Trophoblast cell (in vitro differentiated cells and primary cell): ENCODE data around the gene ZNF687.

Experiments
- DNase-seq, 2 donors: peaks; one replicate each; pipeline ENCODE4 v3.0.0-alpha.2; 2016
- H2AFZ ChIP-seq: 2 replicates; pipeline ENCODE4 v1.6.1; 2013; ENCODE audit warnings: low read length, moderate library complexity, mild to moderate bottlenecking; ENCODE audit not compliant: insufficient read depth, poor library complexity
- H2AK5ac ChIP-seq: 2 replicates; pipeline ENCODE4 v1.6.1; 2013; ENCODE audit warnings: mild to moderate bottlenecking, low read length
- H2BK120ac ChIP-seq: 2 replicates; pipeline ENCODE4 v1.6.1; 2013; ENCODE audit warnings: low read length, mild to moderate bottlenecking, moderate library complexity; ENCODE audit not compliant: insufficient read depth, poor library complexity
- H2BK12ac ChIP-seq: 2 replicates; pipeline ENCODE4 v1.6.1; 2013; ENCODE audit warnings: mild to moderate bottlenecking, low read length, moderate library complexity
- H2BK5ac ChIP-seq: 2 replicates; pipeline ENCODE4 v1.6.1; 2013; ENCODE audit warnings: low read length, low read depth, moderate library complexity, mild to moderate bottlenecking; ENCODE audit not compliant: poor library complexity
- H3K14ac ChIP-seq: 2 replicates; pipeline ENCODE4 v1.6.1; 2013; ENCODE audit warnings: mild to moderate bottlenecking, low read length
- H3K18ac ChIP-seq: 2 replicates; pipeline ENCODE4 v1.6.1; 2013; ENCODE audit warnings: mild to moderate bottlenecking, low read length
- H3K23ac ChIP-seq: 2 replicates; pipeline ENCODE4 v1.6.1; 2013; ENCODE audit warnings: low read length
- H3K27ac ChIP-seq: 2 replicates; pipeline ENCODE4 v1.5.1; 2013; ENCODE audit warnings: low read depth, mild to moderate bottlenecking, inconsistent platforms, low read length, moderate library complexity
- H3K27me3 ChIP-seq: 2 replicates; pipeline ENCODE4 v1.6.1; 2013; ENCODE audit warnings: inconsistent platforms, mild to moderate bottlenecking, low read length, moderate library complexity; ENCODE audit not compliant: insufficient read depth
- H3K36me3 ChIP-seq, 2 experiments: 1 replicate in 1 of 2; 2 replicates in 1 of 2; pipeline ENCODE4 v1.6.1; 2013; ENCODE audit warnings: low read length in 2 of 2, mild to moderate bottlenecking in 2 of 2, moderate library complexity in 1 of 2; ENCODE audit not compliant: insufficient read depth in 2 of 2, control insufficient read depth in 1 of 2
- H3K4ac ChIP-seq: 2 replicates; pipeline ENCODE4 v1.6.1; 2013; ENCODE audit warnings: low read depth, mild to moderate bottlenecking, low read length, moderate library complexity
- H3K4me1 ChIP-seq, 2 experiments: 1 replicate in 1 of 2; 2 replicates in 1 of 2; pipeline ENCODE4 v1.6.1; 2013; ENCODE audit warnings: low read length in 2 of 2, mild to moderate bottlenecking in 2 of 2, moderate library complexity in 1 of 2; ENCODE audit not compliant: insufficient read depth in 2 of 2, control insufficient read depth in 1 of 2
- H3K4me2 ChIP-seq: 2 replicates; pipeline ENCODE4 v1.6.1; 2013; ENCODE audit warnings: inconsistent platforms, mild to moderate bottlenecking, low read length, moderate library complexity
- H3K4me3 ChIP-seq: 2 replicates; pipeline ENCODE4 v1.5.1; 2013; ENCODE audit warnings: mild to moderate bottlenecking, low read depth, low read length, inconsistent platforms
- H3K79me1 ChIP-seq: one replicate; pipeline ENCODE4 v1.6.1; 2013; ENCODE audit warnings: low read length
- H3K79me2 ChIP-seq: 2 replicates; pipeline ENCODE4 v1.6.1; 2013; ENCODE audit warnings: low read length, mild to moderate bottlenecking; ENCODE audit not compliant: control insufficient read depth, insufficient read depth, poor library complexity
- H3K9ac ChIP-seq: 2 replicates; pipeline ENCODE4 v1.6.1; 2013; ENCODE audit warnings: mild to moderate bottlenecking, low read length
- H3K9me3 ChIP-seq: 2 replicates; pipeline ENCODE4 v1.6.1; 2013; ENCODE audit warnings: low read depth, mild to moderate bottlenecking, control low read depth, inconsistent platforms, low read length; ENCODE audit not compliant: insufficient read depth
- H4K12ac ChIP-seq: 2 replicates; pipeline ENCODE4 v1.6.1; 2013; ENCODE audit warnings: low read depth, mild to moderate bottlenecking, low read length, moderate library complexity
- H4K8ac ChIP-seq: 2 replicates; pipeline ENCODE4 v1.6.1; 2013; ENCODE audit warnings: low read depth, mild to moderate bottlenecking, low read length, moderate library complexity
- H4K91ac ChIP-seq: one replicate; pipeline ENCODE4 v1.6.1; 2013; ENCODE audit warnings: low read depth, mild to moderate bottlenecking, low read length, moderate library complexity
- WGBS: extraction: QIAGEN DNeasy Blood & Tissue Kit; methylation state at CpG from one replicate; pipeline ENCODE4 v1.1.7; 2013; ENCODE audit warnings: missing lambda C conversion rate; ENCODE audit not compliant: insufficient read length, insufficient coverage; ENCODE audit errors: extremely low coverage; 5-methylcytosine and 5-hydroxymethylcytosine counted together

Gene ZNF687

DNA sequence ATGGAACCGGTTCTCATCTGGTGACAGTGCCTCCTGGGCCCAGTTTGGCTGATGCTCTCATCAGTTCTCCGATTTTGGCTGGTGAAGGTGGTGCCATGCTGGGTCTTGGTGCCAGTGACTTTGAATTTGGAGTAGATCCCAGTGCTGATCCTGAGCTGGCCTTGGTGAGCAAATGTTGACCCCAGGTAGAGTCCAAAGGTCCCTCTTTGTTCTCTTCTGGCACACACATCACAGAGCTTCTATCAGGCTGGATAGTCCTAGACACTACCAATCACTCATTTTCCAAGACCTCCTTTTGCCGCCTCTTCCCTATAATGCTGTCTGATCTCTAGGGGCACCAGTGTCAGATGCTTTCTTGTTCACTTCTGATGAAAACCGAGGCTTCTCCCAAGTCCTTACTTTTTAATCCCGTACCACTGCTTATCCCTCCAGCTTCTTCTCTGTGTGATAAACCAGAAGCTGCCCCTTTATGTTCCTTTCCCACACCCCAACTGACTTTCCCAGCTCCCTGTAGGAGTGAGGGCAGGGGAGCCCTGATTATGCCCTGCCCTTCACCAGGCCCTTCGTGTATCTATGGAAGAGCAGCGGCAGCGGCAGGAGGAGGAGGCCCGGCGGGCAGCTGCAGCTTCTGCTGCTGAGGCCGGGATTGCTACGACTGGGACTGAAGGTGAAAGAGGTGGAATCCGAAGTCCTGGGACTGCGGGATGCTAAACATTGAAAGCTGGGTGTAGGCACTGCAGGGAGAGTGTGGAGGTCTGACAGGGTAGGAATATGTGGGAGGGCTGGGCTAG, 16.5 kb upstream of the ZNF687 start:
- Histone ChIP-seq H2AK5ac (no peak overlapping the region), H3K4me3 (no peak overlapping the region), H3K9ac (no peak overlapping the region), H2BK12ac (no peak overlapping the region), H3K9me3 (no peaks in the 10 kb centered on the region), H3K14ac (no peak overlapping the region), H3K27me3 (no peaks in the 10 kb centered on the region), H4K12ac (no peak overlapping the region), H3K18ac (no peak overlapping the region), H2BK120ac (no peak overlapping the region), H3K79me1 (no peaks in the 10 kb centered on the region), H3K23ac (no peak overlapping the region), H4K91ac (no peak overlapping the region), H3K4me2 (no peak overlapping the region), H3K4me1 (no peaks in the 10 kb centered on the region), H4K8ac (no peak overlapping the region), H3K36me3 (peaks cover 40 to 52% of the 10 kb centered on the region in 2 experiments), H3K79me2 (no peaks in the 10 kb centered on the region), H2BK5ac (no peak overlapping the region), H3K4ac (no peak overlapping the region), H3K27ac (no peak overlapping the region), H2AFZ (no peak overlapping the region)
- no CpG with 5 or more reads among the region's 14 CpGs for WGBS
- DNase-seq, result no peak

DNA sequence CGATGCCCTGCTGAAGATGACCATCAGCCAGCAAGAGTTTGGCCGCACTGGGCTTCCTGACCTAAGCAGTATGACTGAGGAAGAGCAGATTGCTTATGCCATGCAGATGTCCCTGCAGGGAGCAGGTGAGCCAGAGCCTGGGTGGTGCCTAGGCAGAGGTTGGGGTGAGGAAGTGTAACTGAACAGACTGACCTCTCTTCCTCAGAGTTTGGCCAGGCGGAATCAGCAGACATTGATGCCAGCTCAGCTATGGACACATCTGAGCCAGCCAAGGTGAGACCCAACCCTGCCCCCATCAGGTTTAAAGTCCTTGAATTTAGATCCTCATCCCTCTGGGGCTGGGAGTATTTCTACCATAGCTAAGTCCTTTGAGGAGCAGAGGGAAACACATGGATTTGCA, 15.8 kb upstream of the ZNF687 start:
- Histone ChIP-seq H4K12ac (no peak overlapping the region), H3K9ac (no peak overlapping the region), H3K4me1 (no peaks in the 10 kb centered on the region), H3K23ac (no peak overlapping the region), H3K18ac (no peak overlapping the region), H3K27me3 (no peaks in the 10 kb centered on the region), H3K79me2 (no peaks in the 10 kb centered on the region), H3K4me3 (no peak overlapping the region), H3K4ac (no peak overlapping the region), H2BK120ac (no peak overlapping the region), H3K79me1 (no peaks in the 10 kb centered on the region), H3K9me3 (no peaks in the 10 kb centered on the region), H4K91ac (no peak overlapping the region), H2BK5ac (no peak overlapping the region), H3K27ac (no peak overlapping the region), H3K4me2 (no peak overlapping the region), H3K36me3 (peaks cover 42 to 52% of the 10 kb centered on the region in 2 experiments), H3K14ac (no peak overlapping the region), H2AK5ac (no peak overlapping the region), H2BK12ac (no peak overlapping the region), H4K8ac (no peak overlapping the region), H2AFZ (no peak overlapping the region)
- no CpG with 5 or more reads among the region's 3 CpGs for WGBS
- no peak for DNase-seq

DNA sequence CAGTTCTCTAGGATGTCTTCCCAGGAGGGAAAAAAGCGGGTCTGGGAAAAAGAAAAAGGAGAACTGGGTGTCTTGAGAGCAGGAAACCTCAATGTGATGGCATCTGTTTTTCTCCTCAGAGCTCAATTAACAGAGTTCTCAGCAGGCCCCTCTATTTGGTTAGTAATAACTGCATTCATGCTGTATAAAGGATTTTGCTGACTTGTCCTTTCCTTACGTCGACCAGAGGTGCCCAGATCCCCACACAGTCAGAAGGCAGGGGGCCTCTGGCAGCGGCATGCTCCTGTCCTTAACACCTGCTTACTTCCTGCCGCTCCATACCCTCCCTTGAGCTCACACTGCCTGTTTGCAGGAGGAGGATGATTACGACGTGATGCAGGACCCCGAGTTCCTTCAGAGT, 15.3 kb upstream of the ZNF687 start:
- Histone ChIP-seq H3K36me3 (peaks cover 39 to 52% of the 10 kb centered on the region in 2 experiments), H3K4me3 (no peak overlapping the region), H2AK5ac (no peak overlapping the region), H3K4ac (no peak overlapping the region), H3K9ac (no peak overlapping the region), H4K12ac (no peak overlapping the region), H2BK120ac (no peak overlapping the region), H3K27ac (no peak overlapping the region), H3K14ac (no peak overlapping the region), H3K4me2 (no peak overlapping the region), H2BK5ac (no peak overlapping the region), H2AFZ (no peak overlapping the region), H3K79me1 (no peaks in the 10 kb centered on the region), H3K27me3 (no peaks in the 10 kb centered on the region), H2BK12ac (no peak overlapping the region), H3K18ac (no peak overlapping the region), H3K4me1 (no peaks in the 10 kb centered on the region), H3K23ac (no peak overlapping the region), H4K8ac (no peak overlapping the region), H3K79me2 (no peaks in the 10 kb centered on the region), H3K9me3 (no peaks in the 10 kb centered on the region), H4K91ac (no peak overlapping the region)
- no peak for DNase-seq
- WGBS, result no CpG with 5 or more reads among the region's 8 CpGs

DNA sequence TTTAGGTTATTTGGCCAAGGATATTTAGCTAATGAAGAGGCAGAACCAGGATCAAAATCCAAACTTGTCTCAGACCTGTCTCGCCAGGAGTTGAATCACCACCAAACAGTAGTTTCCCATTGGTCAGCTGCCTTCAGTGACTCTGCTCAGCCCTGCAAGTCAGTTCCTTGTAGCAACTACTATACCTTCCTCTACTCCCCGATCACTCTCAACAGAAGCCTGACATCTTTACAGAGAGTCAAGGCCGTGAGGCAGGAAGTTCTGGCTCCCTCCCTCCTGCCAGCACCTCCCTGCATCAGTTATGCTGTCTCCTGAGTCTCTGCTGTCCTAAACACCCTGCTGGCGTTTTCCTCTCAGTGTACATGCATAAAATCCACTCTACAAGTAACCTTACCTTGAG, 14.3 kb upstream of the ZNF687 start:
- no peak overlapping the region for H3K4me2 ChIP-seq
- no peaks in the 10 kb centered on the region for H3K9me3 ChIP-seq
- H2BK12ac ChIP-seq, result no peak overlapping the region
- H4K91ac ChIP-seq, result no peak overlapping the region
- H4K12ac ChIP-seq, result no peak overlapping the region
- H3K4ac ChIP-seq, result no peak overlapping the region
- H3K23ac ChIP-seq, result no peak overlapping the region
- no peak overlapping the region for H2BK120ac ChIP-seq
- H2BK5ac ChIP-seq, result no peak overlapping the region
- no peak overlapping the region for H4K8ac ChIP-seq
- no peaks in the 10 kb centered on the region for H3K79me1 ChIP-seq
- no peak overlapping the region for H3K4me3 ChIP-seq
- H3K4me1 ChIP-seq, result no peaks in the 10 kb centered on the region
- H3K14ac ChIP-seq, result no peak overlapping the region
- no peak overlapping the region for H3K9ac ChIP-seq
- H3K79me2 ChIP-seq, result no peaks in the 10 kb centered on the region
- DNase-seq, result no peak
- no peak overlapping the region for H2AK5ac ChIP-seq
- WGBS, result no CpG with 5 or more reads among the region's 4 CpGs
- H3K36me3 ChIP-seq, result peaks cover 36 to 48% of the 10 kb centered on the region in 2 experiments
- H3K27me3 ChIP-seq, result no peaks in the 10 kb centered on the region
- no peak overlapping the region for H2AFZ ChIP-seq
- no peak overlapping the region for H3K18ac ChIP-seq
- H3K27ac ChIP-seq, result no peak overlapping the region
